ENCODE results near the gene FLG. TPM values are rescaled to one million over a fixed set of nuclear protein-coding genes. Genes with fewer than 3 reads are reported as not detected.
"Not testable (repeated sequence)": the region's sequence is repeated elsewhere in the genome, so short reads cannot be mapped to it uniquely, and the experiment has no call there.

FLG gene
- total RNA-seq, 1 donor from 2014 or later = not detected

DNA sequence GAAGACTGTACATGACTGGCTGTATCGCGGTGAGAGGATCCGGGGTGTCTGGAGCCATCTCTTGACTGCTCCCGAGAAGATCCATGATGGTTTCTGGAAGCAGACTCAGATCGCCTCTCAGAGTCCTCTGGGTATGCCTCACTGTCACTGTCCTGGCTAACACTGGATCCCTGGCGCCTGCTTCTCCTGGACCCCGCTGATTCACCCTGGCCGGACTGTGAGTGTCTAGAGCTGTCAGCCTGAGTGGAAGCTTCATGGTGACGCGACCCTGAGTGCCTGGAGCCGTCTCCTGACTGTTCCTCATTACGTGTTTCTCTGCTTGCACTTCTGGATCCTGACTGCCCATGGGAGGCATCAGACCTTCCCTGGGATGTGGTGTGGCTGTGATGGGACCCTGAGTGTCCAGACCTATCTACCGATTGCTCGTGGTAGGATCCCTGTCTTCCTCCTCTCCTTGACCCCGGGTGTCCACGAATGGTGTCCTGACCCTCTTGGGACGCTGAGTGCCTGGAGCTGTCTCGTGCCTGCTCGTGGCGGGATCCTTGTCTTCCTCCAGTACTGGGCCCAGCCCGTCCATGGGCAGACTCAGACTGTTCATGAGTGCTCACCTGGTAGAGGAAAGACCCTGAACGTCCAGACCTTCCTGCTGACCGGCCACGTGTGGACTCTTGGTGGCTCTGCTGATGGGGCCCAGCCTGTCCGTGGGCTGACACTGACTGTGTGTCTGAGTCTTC lies 21.7 kb downstream of the FLG start:
- not testable (repeated sequence) for H3K36me3 Mint-ChIP-seq
- peaks cover 61% of the 10 kb centered on the region for H3K9me3 Mint-ChIP-seq

DNA sequence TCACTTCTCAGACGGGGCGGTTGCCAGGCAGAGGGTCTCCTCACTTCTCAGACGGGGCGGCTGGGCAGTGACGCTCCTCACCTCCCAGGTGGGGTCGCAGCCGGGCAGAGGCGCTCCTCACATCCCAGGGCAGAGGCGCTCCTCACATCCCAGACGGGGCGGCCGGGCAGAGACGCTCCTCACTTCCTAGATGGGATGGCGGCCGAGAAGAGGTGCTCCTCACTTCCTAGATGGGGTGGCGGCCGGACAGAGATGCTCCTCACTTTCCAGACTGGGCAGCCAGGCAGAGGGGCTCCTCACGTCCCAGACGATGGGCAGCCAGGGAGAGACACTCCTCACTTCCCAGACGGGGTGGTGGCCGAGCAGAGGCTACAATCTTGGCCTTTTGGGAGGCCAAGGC lies 68.6 kb downstream of the FLG start:
- not testable (repeated sequence) for H3K27ac Mint-ChIP-seq; H3K4me1 Mint-ChIP-seq; DNase-seq (ENCODE audit: low spot score in 2 of 2, unreplicated experiment in 2 of 2); H3K36me3 Mint-ChIP-seq; H3K27me3 Mint-ChIP-seq (ENCODE audit: low read depth); H3K4me3 Mint-ChIP-seq
- peaks cover 60% of the 10 kb centered on the region for H3K9me3 Mint-ChIP-seq

More for the DNA sequence above, 21.7 kb downstream of the FLG start:
- not testable (repeated sequence) for H3K27me3 Mint-ChIP-seq (ENCODE audit: low read depth); H3K27ac Mint-ChIP-seq; H3K4me1 Mint-ChIP-seq; H3K4me3 Mint-ChIP-seq; DNase-seq (ENCODE audit: low spot score in 2 of 2, unreplicated experiment in 2 of 2)

Other genes with a start within 250 kb of the FLG start
- not detected in 3 replicates for gene TCHHL1, start 236.2 kb downstream of the FLG start, total RNA-seq
- gene TCHH, start 209.8 kb downstream of the FLG start, total RNA-seq = not detected in 3 replicates
- not detected in 3 replicates for gene RPTN, start 166.0 kb downstream of the FLG start, total RNA-seq
- not detected in 3 replicates for gene HRNR, start 101.0 kb downstream of the FLG start, total RNA-seq
- not detected in 3 replicates for gene FLG2, start 34.8 kb upstream of the FLG start, total RNA-seq
- gene CRNN, start 89.0 kb upstream of the FLG start, total RNA-seq = not detected in 3 replicates
- gene LCE5A, start 185.6 kb upstream of the FLG start, total RNA-seq = not detected in 3 replicates
- not detected in 3 replicates for gene CRCT1, start 189.2 kb upstream of the FLG start, total RNA-seq
- gene LCE3E, start 241.5 kb upstream of the FLG start, total RNA-seq = not detected in 3 replicates

Data from mesothelial cell of epicardium (in vitro differentiated cells).